GM18858 (cell line): ENCODE measurements around the gene FNTB.
A peak's percentile ranks its signal among the peaks of the same experiment; 100 is the strongest.

Experiments
- ATAC-seq: cut with Tn5 transposase; IDR thresholded peaks from one replicate; pipeline ENCODE4 v1.9.1; 2021; ENCODE audit not compliant: unreplicated experiment

Gene FNTB

GRCh38 chr14:64986648-64987437, at the start of gene FNTB:
Gene FNTB, plus strand, starts transcription at chr14:64986895. Its CDS starts 59 bp downstream, at chr14:64986954.
- ATAC-seq, result peak; percentile 72

GRCh38 chr14:64937171-64937820, 49.4 kb upstream of the FNTB start:
- ATAC-seq, result no peak

GRCh38 chr14:64937821-64938193, 48.9 kb upstream of the FNTB start:
- no peak for ATAC-seq

- ATAC-seq, result no peak
Observed at GRCh38 chr14:64938972-64939816, 47.5 kb upstream of the FNTB start.

- no peak for ATAC-seq
Observed at GRCh38 chr14:64939817-64940190, 46.9 kb upstream of the FNTB start.

GRCh38 chr14:64940336-64940910, 46.3 kb upstream of the FNTB start:
- no peak for ATAC-seq

GRCh38 chr14:64942531-64943111, 44.1 kb upstream of the FNTB start, which contains the start of gene GPX2:
Gene GPX2, minus strand, starts transcription at chr14:64942745. Its CDS starts 19 bp downstream, at chr14:64942726.
- no peak for ATAC-seq

GRCh38 chr14:64943556-64943955, 43.1 kb upstream of the FNTB start:
- ATAC-seq, result no peak

- no peak for ATAC-seq
Observed at GRCh38 chr14:64944041-64944440, 42.7 kb upstream of the FNTB start.

GRCh38 chr14:64944861-64945260, 41.8 kb upstream of the FNTB start:
- no peak for ATAC-seq

GRCh38 chr14:64945431-64946178, 41.1 kb upstream of the FNTB start:
- no peak for ATAC-seq

- no peak for ATAC-seq
Observed at GRCh38 chr14:64946310-64947045, 40.2 kb upstream of the FNTB start.

- ATAC-seq, result no peak
Observed at GRCh38 chr14:64947710-64948611, 38.7 kb upstream of the FNTB start.

GRCh38 chr14:64948612-64949210, 38.0 kb upstream of the FNTB start:
- no peak for ATAC-seq

- ATAC-seq, result no peak
Observed at GRCh38 chr14:64950889-64951288, 35.8 kb upstream of the FNTB start.

GRCh38 chr14:64951291-64951690, 35.4 kb upstream of the FNTB start:
- no peak for ATAC-seq

GRCh38 chr14:64951724-64952123, 35.0 kb upstream of the FNTB start:
- no peak for ATAC-seq
